Measurements from ENCODE around the gene SLC22A6.
"Not testable (repeated sequence)": the region's sequence is repeated elsewhere in the genome, so short reads cannot be mapped to it uniquely, and the experiment has no call there.

SLC22A6 gene

GRCh38 chr11:62988276-62988675 is 3.5 kb upstream of the SLC22A6 start:
- no peak for FAIRE-seq
- DNase-seq (ENCODE audit: insufficient read length, low spot score) = no peak

GRCh38 chr11:62985041-62985750 is 429 bp upstream of the SLC22A6 start:
- FAIRE-seq (no peak), DNase-seq (ENCODE audit: insufficient read length, low spot score) (no peak)

- DNase-seq (ENCODE audit: insufficient read length, low spot score) (no peak), FAIRE-seq (no peak)
These were observed 1.1 kb downstream of the SLC22A6 start for GRCh38 chr11:62983536-62984199.

GRCh38 chr11:62981743-62982142 is 3.0 kb downstream of the SLC22A6 start:
- DNase-seq (ENCODE audit: insufficient read length, low spot score) (no peak), FAIRE-seq (no peak)

GRCh38 chr11:62980133-62980760 is 4.5 kb downstream of the SLC22A6 start:
- DNase-seq (ENCODE audit: insufficient read length, low spot score) (no peak), FAIRE-seq (no peak)

GRCh38 chr11:62976109-62976508 is 8.7 kb downstream of the SLC22A6 start:
- no peak for DNase-seq (ENCODE audit: insufficient read length, low spot score)
- no peak for FAIRE-seq

GRCh38 chr11:62974848-62975522 is 9.8 kb downstream of the SLC22A6 start:
- DNase-seq (ENCODE audit: insufficient read length, low spot score) = peak; percentile 44
- no peak for FAIRE-seq

GRCh38 chr11:62965574-62965973 is 19.2 kb downstream of the SLC22A6 start:
- DNase-seq (ENCODE audit: insufficient read length, low spot score) = no peak
- FAIRE-seq = no peak

GRCh38 chr11:62962391-62962790 is 22.4 kb downstream of the SLC22A6 start:
- DNase-seq (ENCODE audit: insufficient read length, low spot score) = no peak
- no peak for FAIRE-seq

GRCh38 chr11:62961017-62961570 is 23.7 kb downstream of the SLC22A6 start:
- FAIRE-seq (no peak), DNase-seq (ENCODE audit: insufficient read length, low spot score) (no peak)

GRCh38 chr11:62959422-62959980 is 25.3 kb downstream of the SLC22A6 start:
- no peak for FAIRE-seq
- no peak for DNase-seq (ENCODE audit: insufficient read length, low spot score)

- FAIRE-seq = no peak
- DNase-seq (ENCODE audit: insufficient read length, low spot score) = peak; percentile 33
These were observed 26.0 kb downstream of the SLC22A6 start for GRCh38 chr11:62958547-62959421.

GRCh38 chr11:62957147-62957546 is 27.6 kb downstream of the SLC22A6 start:
- no peak for DNase-seq (ENCODE audit: insufficient read length, low spot score)
- no peak for FAIRE-seq

GRCh38 chr11:62954478-62954877 is 30.3 kb downstream of the SLC22A6 start:
- no peak for DNase-seq (ENCODE audit: insufficient read length, low spot score)
- FAIRE-seq = no peak

GRCh38 chr11:62953811-62954210 is 31.0 kb downstream of the SLC22A6 start:
- DNase-seq (ENCODE audit: insufficient read length, low spot score) = no peak
- no peak for FAIRE-seq

GRCh38 chr11:62948765-62949320 is 35.9 kb downstream of the SLC22A6 start:
- FAIRE-seq = no peak
- no peak for DNase-seq (ENCODE audit: insufficient read length, low spot score)

- not testable (repeated sequence) for FAIRE-seq; DNase-seq (ENCODE audit: insufficient read length, low spot score)
These were observed 39.2 kb downstream of the SLC22A6 start for GRCh38 chr11:62945538-62945937.

- not testable (repeated sequence) for FAIRE-seq; DNase-seq (ENCODE audit: insufficient read length, low spot score)
These were observed 47.2 kb downstream of the SLC22A6 start for GRCh38 chr11:62937528-62937927.

GRCh38 chr11:62934496-62934785 is 50.3 kb downstream of the SLC22A6 start:
- FAIRE-seq (no peak), DNase-seq (ENCODE audit: insufficient read length, low spot score) (no peak)

Measured in HTR-8/SVneo (cell line).